Measurements from ENCODE around the gene PCOLCE2.

PCOLCE2 gene

GRCh38 chr3:142913432-142913831 is 24.5 kb upstream of the PCOLCE2 start:
- TF ChIP-seq ZNF274 (IDR thresholded peaks at IDR 0.05; ENCODE audit: low read depth, low read length) = no peak
- H3K4me3 ChIP-seq (ENCODE audit: low read length) = no peak overlapping the region

GRCh38 chr3:142912402-142913172 is 23.7 kb upstream of the PCOLCE2 start:
- H3K4me3 ChIP-seq (ENCODE audit: low read length) = no peak overlapping the region
- TF ChIP-seq ZNF274 (IDR thresholded peaks at IDR 0.05; ENCODE audit: low read depth, low read length) = no peak

GRCh38 chr3:142910280-142910679 is 21.4 kb upstream of the PCOLCE2 start:
- no peak overlapping the region for H3K4me3 ChIP-seq (ENCODE audit: low read length)
- no peak for TF ChIP-seq ZNF274 (IDR thresholded peaks at IDR 0.05; ENCODE audit: low read depth, low read length)

- H3K4me3 ChIP-seq (ENCODE audit: low read length) = no peak overlapping the region
- TF ChIP-seq ZNF274 (IDR thresholded peaks at IDR 0.05; ENCODE audit: low read depth, low read length) = no peak
Measured at GRCh38 chr3:142909282-142909681, 20.4 kb upstream of the PCOLCE2 start.

GRCh38 chr3:142907996-142908395 is 19.1 kb upstream of the PCOLCE2 start:
- no peak for TF ChIP-seq ZNF274 (IDR thresholded peaks at IDR 0.05; ENCODE audit: low read depth, low read length)
- H3K4me3 ChIP-seq (ENCODE audit: low read length) = no peak overlapping the region

- TF ChIP-seq ZNF274 (IDR thresholded peaks at IDR 0.05; ENCODE audit: low read depth, low read length) = no peak
- H3K4me3 ChIP-seq (ENCODE audit: low read length) = no peak overlapping the region
Measured at GRCh38 chr3:142904639-142905436, 16.0 kb upstream of the PCOLCE2 start.

GRCh38 chr3:142902356-142902755 is 13.5 kb upstream of the PCOLCE2 start:
- TF ChIP-seq ZNF274 (IDR thresholded peaks at IDR 0.05; ENCODE audit: low read depth, low read length) = no peak
- no peak overlapping the region for H3K4me3 ChIP-seq (ENCODE audit: low read length)

- TF ChIP-seq ZNF274 (IDR thresholded peaks at IDR 0.05; ENCODE audit: low read depth, low read length) = no peak
Measured at GRCh38 chr3:142898346-142899213, 9.7 kb upstream of the PCOLCE2 start.

GRCh38 chr3:142897807-142898206 is 8.9 kb upstream of the PCOLCE2 start:
- TF ChIP-seq ZNF274 (IDR thresholded peaks at IDR 0.05; ENCODE audit: low read depth, low read length) = no peak
- no peak overlapping the region for H3K4me3 ChIP-seq (ENCODE audit: low read length)

More at GRCh38 chr3:142898346-142899213, 9.7 kb upstream of the PCOLCE2 start:
- H3K4me3 ChIP-seq (ENCODE audit: low read length) = no peak overlapping the region

- no peak for TF ChIP-seq ZNF274 (IDR thresholded peaks at IDR 0.05; ENCODE audit: low read depth, low read length)
- H3K4me3 ChIP-seq (ENCODE audit: low read length) = no peak overlapping the region
Measured at GRCh38 chr3:142896996-142897395, 8.1 kb upstream of the PCOLCE2 start.

GRCh38 chr3:142896201-142896755 is 7.4 kb upstream of the PCOLCE2 start:
- no peak for TF ChIP-seq ZNF274 (IDR thresholded peaks at IDR 0.05; ENCODE audit: low read depth, low read length)
- H3K4me3 ChIP-seq (ENCODE audit: low read length) = no peak overlapping the region

GRCh38 chr3:142894493-142894892 is 5.6 kb upstream of the PCOLCE2 start:
- no peak overlapping the region for H3K4me3 ChIP-seq (ENCODE audit: low read length)
- TF ChIP-seq ZNF274 (IDR thresholded peaks at IDR 0.05; ENCODE audit: low read depth, low read length) = no peak

GRCh38 chr3:142892714-142893113 is 3.8 kb upstream of the PCOLCE2 start:
- H3K4me3 ChIP-seq (ENCODE audit: low read length) = no peak overlapping the region
- TF ChIP-seq ZNF274 (IDR thresholded peaks at IDR 0.05; ENCODE audit: low read depth, low read length) = no peak

- TF ChIP-seq ZNF274 (IDR thresholded peaks at IDR 0.05; ENCODE audit: low read depth, low read length) = no peak
- no peak overlapping the region for H3K4me3 ChIP-seq (ENCODE audit: low read length)
Measured at GRCh38 chr3:142890592-142890991, 1.7 kb upstream of the PCOLCE2 start.
